H9 (cell line): ENCODE results near the gene B3GALT4. TPM values are rescaled to one million over a fixed set of nuclear protein-coding genes. Genes with fewer than 3 reads are reported as not detected.

Source experiments
- DNase-seq: peaks from one replicate; pipeline ENCODE4 v3.0.0-alpha.2; 2017
- H2AFZ ChIP-seq: one replicate; pipeline ENCODE4 v1.6.1; 2013; ENCODE audit warnings: mild to moderate bottlenecking, low read length, control low read depth, moderate library complexity
- H2AK5ac ChIP-seq: 2 replicates; pipeline ENCODE4 v1.6.1; 2013; ENCODE audit warnings: low read length, control low read depth, mixed read lengths; ENCODE audit not compliant: insufficient read length
- H2BK120ac ChIP-seq: one replicate; pipeline ENCODE4 v1.6.1; 2013; ENCODE audit warnings: low read depth, mild to moderate bottlenecking, low read length, control low read depth, inconsistent platforms; ENCODE audit not compliant: poor library complexity, severe bottlenecking
- H2BK12ac ChIP-seq: 2 replicates; pipeline ENCODE4 v1.6.1; 2013; ENCODE audit warnings: low read length, control low read depth, mixed read lengths, low read depth; ENCODE audit not compliant: insufficient read length
- H2BK15ac ChIP-seq: 2 replicates; pipeline ENCODE4 v1.6.1; 2013; ENCODE audit warnings: low read depth, low read length, control low read depth
- H2BK20ac ChIP-seq: one replicate; pipeline ENCODE4 v1.6.1; 2013; ENCODE audit warnings: low read depth, mild to moderate bottlenecking, low read length, control low read depth, inconsistent platforms; ENCODE audit not compliant: poor library complexity, severe bottlenecking
- H2BK5ac ChIP-seq: 2 replicates; pipeline ENCODE4 v1.6.1; 2013; ENCODE audit warnings: low read length, control low read depth, mixed read lengths; ENCODE audit not compliant: insufficient read length
- H3K14ac ChIP-seq: 2 replicates; pipeline ENCODE4 v1.6.1; 2013; ENCODE audit warnings: low read length, control low read depth; ENCODE audit not compliant: insufficient read depth
- H3K18ac ChIP-seq: 2 replicates; pipeline ENCODE4 v1.6.1; 2013; ENCODE audit warnings: low read depth, mild to moderate bottlenecking, mixed read lengths, low read length, control low read depth; ENCODE audit not compliant: insufficient read length
- H3K23ac ChIP-seq: 2 replicates; pipeline ENCODE4 v1.6.1; 2013; ENCODE audit warnings: low read length, control low read depth, mixed read lengths, low read depth; ENCODE audit not compliant: insufficient read length
- H3K23me2 ChIP-seq: 2 replicates; pipeline ENCODE4 v1.6.1; 2013; ENCODE audit warnings: low read depth, mild to moderate bottlenecking, mixed read lengths, low read length, control low read depth; ENCODE audit not compliant: insufficient read length, poor library complexity, severe bottlenecking
- H3K27ac ChIP-seq: 2 replicates; pipeline ENCODE4 v1.5.1; 2013; ENCODE audit warnings: low read length, control low read depth, mixed read lengths, low read depth; ENCODE audit not compliant: insufficient read length
- H3K27me3 ChIP-seq: 2 replicates; pipeline ENCODE4 v1.6.1; 2013; ENCODE audit warnings: low read length, control low read depth, inconsistent platforms; ENCODE audit not compliant: insufficient read depth
- H3K4ac ChIP-seq: 2 replicates; pipeline ENCODE4 v1.6.1; 2013; ENCODE audit warnings: low read depth, mild to moderate bottlenecking, control low read depth, inconsistent platforms, low read length, moderate library complexity
- H3K4me1 ChIP-seq: 2 replicates; pipeline ENCODE4 v1.6.1; 2013; ENCODE audit warnings: low read length, control low read depth, inconsistent platforms; ENCODE audit not compliant: insufficient read depth
- H3K4me2 ChIP-seq: 2 replicates; pipeline ENCODE4 v1.6.1; 2013; ENCODE audit warnings: low read length, control low read depth, mixed read lengths; ENCODE audit not compliant: insufficient read length, insufficient read depth
- H3K56ac ChIP-seq: 2 replicates; pipeline ENCODE4 v1.6.1; 2013; ENCODE audit warnings: low read depth, mild to moderate bottlenecking, mixed read lengths, low read length, control low read depth; ENCODE audit not compliant: insufficient read length
- H3K79me1 ChIP-seq: 2 replicates; pipeline ENCODE4 v1.6.1; 2013; ENCODE audit warnings: low read depth, mild to moderate bottlenecking, moderate library complexity, low read length, control low read depth, inconsistent platforms; ENCODE audit not compliant: insufficient read depth, poor library complexity, severe bottlenecking
- H3K79me2 ChIP-seq: 2 replicates; pipeline ENCODE4 v1.6.1; 2013; ENCODE audit warnings: low read length, control low read depth, inconsistent platforms; ENCODE audit not compliant: insufficient read depth
- H3K9ac ChIP-seq: 2 replicates; pipeline ENCODE4 v1.6.1; 2013; ENCODE audit warnings: low read length, control low read depth, mixed read lengths; ENCODE audit not compliant: insufficient read length; ENCODE audit errors: extremely low read depth
- H3K9me3 ChIP-seq: one replicate; pipeline ENCODE4 v1.6.1; 2013; ENCODE audit warnings: low read depth, low read length, inconsistent platforms; ENCODE audit not compliant: control insufficient read depth
- H3T11ph ChIP-seq: one replicate; pipeline ENCODE4 v1.6.1; 2013; ENCODE audit warnings: mild to moderate bottlenecking, low read length, control low read depth, inconsistent platforms
- H4K20me1 ChIP-seq: one replicate; pipeline ENCODE4 v1.6.1; 2013; ENCODE audit not compliant: control insufficient read depth, insufficient read length, insufficient read depth
- H4K5ac ChIP-seq: 2 replicates; pipeline ENCODE4 v1.6.1; 2013; ENCODE audit warnings: low read depth, mild to moderate bottlenecking, mixed read lengths, low read length, control low read depth; ENCODE audit not compliant: insufficient read length
- H4K8ac ChIP-seq: replicated peaks from 2 replicates; pipeline ENCODE4 v1.6.1; 2013; ENCODE audit warnings: low read length, control low read depth, mixed read lengths, low read depth; ENCODE audit not compliant: insufficient read length
- H4K91ac ChIP-seq: 2 replicates; pipeline ENCODE4 v1.6.1; 2013; ENCODE audit warnings: low read depth, mild to moderate bottlenecking, moderate library complexity, mixed read lengths, low read length, control low read depth; ENCODE audit not compliant: insufficient read length
- H3K27ac Mint-ChIP-seq, 3 experiments: 2 replicates in 2 of 3; 3 replicates in 1 of 3; pipeline ENCODE4 v1.8.0; 2020 to 2021; ENCODE audit warnings: mixed read lengths in 3 of 3, mild to moderate bottlenecking in 1 of 3, moderate library complexity in 1 of 3
- H3K27me3 Mint-ChIP-seq: 2 replicates; pipeline ENCODE4 v1.8.0; 2021; ENCODE audit warnings: low read depth, mild to moderate bottlenecking, moderate library complexity, mixed read lengths
- H3K36me3 Mint-ChIP-seq, 3 experiments: 2 replicates in 2 of 3; 3 replicates in 1 of 3; pipeline ENCODE4 v1.8.0; 2020 to 2021; ENCODE audit warnings: low read depth in 3 of 3, mixed read lengths in 3 of 3; ENCODE audit not compliant: insufficient read depth in 1 of 3
- H3K4me1 Mint-ChIP-seq, 2 experiments: 2 replicates each; pipeline ENCODE4 v1.8.0; 2020; ENCODE audit warnings: mixed read lengths in 2 of 2
- H3K4me3 Mint-ChIP-seq, 2 experiments: 2 replicates in 1 of 2; 3 replicates in 1 of 2; pipeline ENCODE4 v1.8.0; 2020 to 2021; ENCODE audit warnings: mild to moderate bottlenecking in 2 of 2, mixed read lengths in 2 of 2, moderate library complexity in 1 of 2
- H3K9me3 Mint-ChIP-seq, 2 experiments: 2 replicates in 1 of 2; 3 replicates in 1 of 2; pipeline ENCODE4 v1.8.0; 2020; ENCODE audit warnings: mild to moderate bottlenecking in 2 of 2, mixed read lengths in 2 of 2, moderate library complexity in 1 of 2
- CTCF ChIP-seq: fragments of 200-600 bp; sonication (generic); conservative IDR thresholded peaks from 3 replicates; pipeline ENCODE4 v1.8.0; 2021; ENCODE audit warnings: antibody characterized with exemption, mild to moderate bottlenecking
- WGBS: extraction: QIAGEN DNeasy Blood & Tissue Kit; methylation state at CpG from one replicate; pipeline ENCODE4 v1.1.7; 2013; ENCODE audit warnings: missing lambda C conversion rate, low lambda C conversion rate, mixed read lengths; ENCODE audit not compliant: insufficient read length; ENCODE audit errors: extremely low coverage; 5-methylcytosine and 5-hydroxymethylcytosine counted together
- total RNA-seq: library from RNA; stranded (reverse); gene quantifications from 2 replicates; pipeline ENCODE4 v1.2.1, GENCODE V29; 2021

The B3GALT4 gene
- total RNA-seq, 1 experiment from 2014 or later: 3.2 TPM

- no peak overlapping the region for H4K91ac ChIP-seq
- no peak overlapping the region for H3K14ac ChIP-seq
- H3K27ac ChIP-seq: no peak overlapping the region
- no peaks in the 10 kb centered on the region for H4K20me1 ChIP-seq
- H3K27me3 Mint-ChIP-seq: peaks cover 60% of the 10 kb centered on the region
- H3K18ac ChIP-seq: no peak overlapping the region
- no peak for TF ChIP-seq CTCF
- H2AK5ac ChIP-seq: no peak overlapping the region
- no peak overlapping the region for H3K56ac ChIP-seq
- H3K9me3 Mint-ChIP-seq: no peaks in the 10 kb centered on the region
- peaks cover 3% of the 10 kb centered on the region; the same call in 1 of the 2 replicates for H3K4me1 ChIP-seq
- no peaks in the 10 kb centered on the region for H3K27me3 ChIP-seq
- no peaks in the 10 kb centered on the region for H3K9me3 ChIP-seq
- H2BK12ac ChIP-seq: no peak overlapping the region
- H4K5ac ChIP-seq: no peak overlapping the region
- H4K8ac ChIP-seq: no peak overlapping the region
- H3K23me2 ChIP-seq: no peaks in the 10 kb centered on the region
- no peak overlapping the region for H2BK20ac ChIP-seq
- no peak for DNase-seq
- no peak overlapping the region for H3K9ac ChIP-seq
- no peak overlapping the region for H3K23ac ChIP-seq
- H2BK120ac ChIP-seq: no peak overlapping the region
- peak overlapping the region in 1 of 2 experiments; percentile 22; a peak in 2 of 5 replicates for H3K4me3 Mint-ChIP-seq
- no peak overlapping the region for H3T11ph ChIP-seq
- H3K27ac Mint-ChIP-seq: no peak overlapping the region; a peak in 1 of 7 replicates
- H3K36me3 Mint-ChIP-seq: no peaks in the 10 kb centered on the region
- H2BK15ac ChIP-seq: no peak overlapping the region
- H3K79me1 ChIP-seq: no peaks in the 10 kb centered on the region
- H2AFZ ChIP-seq: no peak overlapping the region
- H3K79me2 ChIP-seq: no peaks in the 10 kb centered on the region
- H3K4me1 Mint-ChIP-seq: peaks cover 11% of the 10 kb centered on the region in 2 experiments
- H2BK5ac ChIP-seq: no peak overlapping the region
- H3K4me2 ChIP-seq: no peak overlapping the region
- H3K4ac ChIP-seq: no peak overlapping the region
- WGBS: no CpG with 5 or more reads among the region's 6 CpGs
Measured at GRCh38 chr6:33235221-33235634, 41.7 kb upstream of the B3GALT4 start.
